PC-3 (cell line): ENCODE measurements around the gene RFXANK. TPM values are rescaled to one million over a fixed set of nuclear protein-coding genes. Genes with fewer than 3 reads are reported as not detected.

Source experiments
- ATAC-seq: fragments of 200-7000 bp; cut with Tn5 transposase; 2 replicates; pipeline ENCODE4 v1.9.1; 2020; ENCODE audit warnings: mild to moderate bottlenecking, moderate library complexity
- BruUV-seq: library from RNA; stranded (reverse); fragments of 400-500 nt; replicated peaks from 2 replicates; lab custom pipeline; 2021; lab: Mats Ljungman, UMichigan
- CTCF ChIA-PET: fragments of 300-600 bp; sonication (Branson Sonifier 250); formaldehyde crosslinking; loops from one replicate; lab custom pipeline; 2022; ENCODE audit warnings: antibody characterized with exemption; lab: Charles Lee
- POLR2A ChIA-PET: fragments of 300-600 bp; sonication (Branson Sonifier 250); formaldehyde crosslinking; loops from one replicate; lab custom pipeline; 2022; ENCODE audit warnings: antibody characterized with exemption; ENCODE audit not compliant: unreplicated experiment; lab: Charles Lee
- DNase-seq: peaks from one replicate; pipeline ENCODE4 v3.0.0-alpha.2; 2015
- H2AFZ ChIP-seq: fragments of 300-600 bp; sonication (generic); 2 replicates; pipeline ENCODE4 v1.6.0; 2016; ENCODE audit warnings: antibody characterized with exemption, low read length
- H3F3A ChIP-seq: fragments of 300-600 bp; sonication (generic); one replicate; pipeline ENCODE4 v1.6.0; 2017; ENCODE audit warnings: antibody characterized with exemption, low read length, control low read depth, mild to moderate bottlenecking; ENCODE audit not compliant: unreplicated experiment
- H3K27ac ChIP-seq: fragments of 300-600 bp; sonication (generic); 2 replicates; pipeline ENCODE4 v1.5.1; 2016; ENCODE audit warnings: mild to moderate bottlenecking, low read length
- H3K27me3 ChIP-seq: fragments of 300-600 bp; sonication (generic); 2 replicates; pipeline ENCODE4 v1.6.1; 2016; ENCODE audit warnings: low read length, mixed read lengths
- H3K36me3 ChIP-seq: fragments of 300-600 bp; sonication (generic); 2 replicates; pipeline ENCODE4 v1.6.1; 2016; ENCODE audit warnings: low read depth, mixed run types, low read length, mixed read lengths
- H3K4me1 ChIP-seq: fragments of 300-600 bp; sonication (generic); 2 replicates; pipeline ENCODE4 v1.5.1; 2016; ENCODE audit warnings: low read length; ENCODE audit not compliant: insufficient read depth
- H3K4me2 ChIP-seq: fragments of 300-600 bp; sonication (generic); 2 replicates; pipeline ENCODE4 v1.6.0; 2016; ENCODE audit warnings: low read length
- H3K4me3 ChIP-seq: fragments of 300-600 bp; sonication (generic); 2 replicates; pipeline ENCODE4 v1.5.1; 2016; ENCODE audit warnings: mild to moderate bottlenecking, low read length, mixed read lengths
- H3K79me2 ChIP-seq: fragments of 300-600 bp; sonication (generic); 2 replicates; pipeline ENCODE4 v1.6.1; 2017; ENCODE audit warnings: low read length, mixed read lengths
- H3K9ac ChIP-seq: fragments of 300-600 bp; sonication (generic); 2 replicates; pipeline ENCODE4 v1.6.0; 2016; ENCODE audit warnings: mild to moderate bottlenecking, low read length
- H3K9me2 ChIP-seq: fragments of 300-600 bp; sonication (generic); replicated peaks from 2 replicates; pipeline ENCODE4 v1.6.1; 2016; ENCODE audit warnings: mixed run types, low read length, mixed read lengths
- H3K9me3 ChIP-seq: fragments of 300-600 bp; sonication (generic); 2 replicates; pipeline ENCODE4 v1.6.1; 2016; ENCODE audit warnings: low read length, mixed read lengths
- H4K20me1 ChIP-seq: fragments of 300-600 bp; sonication (generic); 2 replicates; pipeline ENCODE4 v1.6.1; 2016; ENCODE audit warnings: low read length, mixed read lengths
- EZH2 ChIP-seq: fragments of 300-600 bp; sonication (generic); IDR thresholded peaks from one replicate; pipeline ENCODE4 v1.6.1; 2017; ENCODE audit warnings: antibody characterized with exemption, mild to moderate bottlenecking, low read length; ENCODE audit not compliant: unreplicated experiment
- EZH2phosphoT487 ChIP-seq: fragments of 300-600 bp; sonication (generic); IDR thresholded peaks from 2 replicates; pipeline ENCODE4 v1.6.1; 2018; ENCODE audit warnings: mild to moderate bottlenecking, antibody characterized with exemption, low read length, borderline replicate concordance
- intact Hi-C: fragments of 100-400 bp; cut with micrococcal nuclease; formaldehyde crosslinking; loops from 2 replicates; pipeline ENCODE4 v1.9.0; 2023
- total RNA-seq: library from RNA; depleted of rRNA; stranded (reverse); fragments of >200 nt; gene quantifications from 2 replicates; pipeline ENCODE4 v1.2.3, GENCODE V29; 2014
- TF ChIP-seq, protein P1 (sequence below): fragments of 300-600 bp; sonication (generic); conservative IDR thresholded peaks from 2 replicates; pipeline ENCODE4 v1.5.1; 2017; ENCODE audit warnings: antibody characterized with exemption, low read depth, mild to moderate bottlenecking, low read length

The RFXANK gene
- total RNA-seq, 1 experiment from 2014 or later = 88.5 TPM

DNA sequence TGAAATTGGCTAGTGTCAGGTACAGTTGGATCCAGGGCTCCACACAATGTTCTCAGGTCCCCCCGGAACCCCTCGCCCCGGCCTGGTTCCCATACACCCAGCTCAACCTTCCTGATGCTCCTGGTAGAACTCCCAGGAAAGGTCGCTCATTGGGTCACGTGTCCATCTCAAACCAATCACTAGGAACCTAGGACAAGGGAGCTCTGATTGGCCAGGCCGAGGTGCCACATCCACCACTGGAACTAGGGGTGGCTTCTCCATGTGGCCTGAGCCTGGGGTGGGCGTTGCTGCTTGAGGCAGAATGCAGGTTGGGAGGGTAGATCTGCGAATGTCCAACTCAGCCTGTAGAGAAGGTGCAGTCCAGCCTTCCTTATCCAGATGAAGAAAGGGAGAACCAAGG lies 15.1 kb upstream of the RFXANK start:
- no peaks in the 10 kb centered on the region for H3K9me3 ChIP-seq
- H3K9me2 ChIP-seq = no peaks in the 10 kb centered on the region
- no peak for DNase-seq
- no peak overlapping the region for H3K4me3 ChIP-seq
- intact Hi-C loops = no loop called here
- H3K36me3 ChIP-seq = peaks cover 18% of the 10 kb centered on the region
- H3K4me1 ChIP-seq = no peaks in the 10 kb centered on the region
- no peaks in the 10 kb centered on the region for H3K27me3 ChIP-seq
- no peak overlapping the region for H3K9ac ChIP-seq
- H3K79me2 ChIP-seq = no peaks in the 10 kb centered on the region
- POLR2A ChIA-PET = no interaction called here
- BruUV-seq = no TSS peak
- H3K4me2 ChIP-seq = no peak overlapping the region
- no peak for ATAC-seq
- H3K27ac ChIP-seq = no peak overlapping the region
- CTCF ChIA-PET = no interaction called here
- no peak for TF ChIP-seq EZH2phosphoT487
- no peak for TF ChIP-seq EZH2
- TF ChIP-seq, protein P1, sequence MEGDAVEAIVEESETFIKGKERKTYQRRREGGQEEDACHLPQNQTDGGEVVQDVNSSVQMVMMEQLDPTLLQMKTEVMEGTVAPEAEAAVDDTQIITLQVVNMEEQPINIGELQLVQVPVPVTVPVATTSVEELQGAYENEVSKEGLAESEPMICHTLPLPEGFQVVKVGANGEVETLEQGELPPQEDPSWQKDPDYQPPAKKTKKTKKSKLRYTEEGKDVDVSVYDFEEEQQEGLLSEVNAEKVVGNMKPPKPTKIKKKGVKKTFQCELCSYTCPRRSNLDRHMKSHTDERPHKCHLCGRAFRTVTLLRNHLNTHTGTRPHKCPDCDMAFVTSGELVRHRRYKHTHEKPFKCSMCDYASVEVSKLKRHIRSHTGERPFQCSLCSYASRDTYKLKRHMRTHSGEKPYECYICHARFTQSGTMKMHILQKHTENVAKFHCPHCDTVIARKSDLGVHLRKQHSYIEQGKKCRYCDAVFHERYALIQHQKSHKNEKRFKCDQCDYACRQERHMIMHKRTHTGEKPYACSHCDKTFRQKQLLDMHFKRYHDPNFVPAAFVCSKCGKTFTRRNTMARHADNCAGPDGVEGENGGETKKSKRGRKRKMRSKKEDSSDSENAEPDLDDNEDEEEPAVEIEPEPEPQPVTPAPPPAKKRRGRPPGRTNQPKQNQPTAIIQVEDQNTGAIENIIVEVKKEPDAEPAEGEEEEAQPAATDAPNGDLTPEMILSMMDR = no peak
- H3F3A ChIP-seq = no peaks in the 10 kb centered on the region
- H2AFZ ChIP-seq = no peak overlapping the region
- H4K20me1 ChIP-seq = no peaks in the 10 kb centered on the region

DNA sequence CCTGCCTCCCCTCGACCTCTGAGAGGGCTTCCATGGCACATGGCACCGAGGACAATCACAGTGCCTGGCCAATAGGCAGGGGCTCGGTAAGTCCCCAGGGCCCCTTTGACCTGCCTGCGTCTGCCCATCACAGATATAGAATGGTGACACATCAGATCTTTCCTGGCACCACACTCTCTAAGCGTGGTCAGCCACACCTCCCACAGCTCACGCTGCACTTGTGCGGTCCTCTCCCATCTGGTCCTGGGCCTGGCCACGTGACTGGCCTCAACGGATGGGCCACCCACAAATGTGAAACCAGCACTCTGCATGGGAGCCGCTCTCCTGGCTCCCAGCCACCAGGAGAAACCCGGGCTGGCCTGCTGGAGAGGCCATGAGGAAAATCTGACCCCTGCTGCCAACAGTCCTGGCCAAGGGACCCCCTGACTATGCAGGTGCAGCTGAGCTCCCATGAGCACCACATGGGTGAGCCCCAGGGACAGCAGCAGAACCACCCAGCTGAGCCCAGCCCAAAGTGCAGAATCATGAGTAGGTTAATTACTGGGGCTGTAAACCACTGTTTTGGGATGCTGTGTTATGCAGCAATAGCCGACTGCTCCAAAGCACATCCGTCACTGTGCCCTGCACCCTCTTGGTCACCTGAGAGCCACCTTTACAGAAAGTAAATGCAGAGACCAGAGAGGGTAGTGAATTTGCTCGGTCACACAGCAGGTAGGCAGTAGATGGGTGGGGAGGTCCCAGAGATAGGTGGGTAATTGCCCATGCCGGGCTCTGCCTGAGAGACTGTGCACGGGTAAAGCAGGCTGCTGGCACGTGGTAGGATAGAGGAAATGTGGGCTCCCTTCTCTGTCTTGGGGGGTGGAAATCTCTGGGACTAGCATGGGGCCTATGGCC lies 12.3 kb upstream of the RFXANK start:
- ChIA-PET CTCF (no interaction called here), POLR2A (no interaction called here)
- no peaks in the 10 kb centered on the region for H3K9me2 ChIP-seq
- no peak for TF ChIP-seq EZH2phosphoT487
- TF ChIP-seq, protein P1 = no peak
- no peak for TF ChIP-seq EZH2
- H4K20me1 ChIP-seq = no peaks in the 10 kb centered on the region
- H3K27ac ChIP-seq = no peak overlapping the region
- intact Hi-C loops = no loop called here
- no peak overlapping the region for H3K4me2 ChIP-seq
- no peak overlapping the region for H2AFZ ChIP-seq
- no peak overlapping the region for H3K9ac ChIP-seq
- H3K4me3 ChIP-seq = no peak overlapping the region
- H3F3A ChIP-seq = no peaks in the 10 kb centered on the region
- DNase-seq (no peak), ATAC-seq (no peak)
- H3K36me3 ChIP-seq = peaks cover 25% of the 10 kb centered on the region
- H3K9me3 ChIP-seq = no peaks in the 10 kb centered on the region
- no peaks in the 10 kb centered on the region for H3K27me3 ChIP-seq
- no TSS peak for BruUV-seq
- no peaks in the 10 kb centered on the region for H3K4me1 ChIP-seq
- H3K79me2 ChIP-seq = 0 out of 2 replicates have a peak, but pooled peaks cover under 1% of the 10 kb centered on the region

DNA sequence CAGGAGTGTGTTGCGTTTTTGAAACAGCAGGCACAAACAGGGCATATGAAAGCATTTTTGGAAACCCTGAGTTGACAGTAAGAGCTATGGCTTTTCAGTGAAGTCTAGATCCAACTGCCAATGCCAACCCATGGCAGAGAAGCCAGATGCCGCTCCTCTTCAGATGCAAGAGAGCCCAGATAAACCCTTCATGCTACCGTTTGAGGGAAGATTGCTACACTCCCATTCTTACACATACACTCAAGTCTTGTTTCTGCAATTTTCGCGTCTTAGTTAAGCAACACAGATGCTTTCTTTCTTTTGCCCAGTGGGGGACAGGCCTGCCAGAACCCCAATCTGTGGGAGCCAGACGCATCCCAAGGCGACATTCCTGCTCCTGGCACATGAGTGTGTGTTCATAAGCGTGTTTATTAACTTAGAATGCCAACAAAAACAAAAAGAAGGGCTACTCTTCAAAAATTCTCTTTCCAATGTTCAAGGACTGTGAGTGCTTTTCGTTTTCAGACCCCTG lies 10.5 kb upstream of the RFXANK start:
- no peak overlapping the region for H3K9ac ChIP-seq
- intact Hi-C loops = no loop called here
- peaks cover 32% of the 10 kb centered on the region for H3K36me3 ChIP-seq
- no peak for ATAC-seq
- H3K27me3 ChIP-seq = no peaks in the 10 kb centered on the region
- H3K27ac ChIP-seq = no peak overlapping the region
- ChIA-PET POLR2A (no interaction called here), CTCF (no interaction called here)
- H3K9me3 ChIP-seq = no peaks in the 10 kb centered on the region
- no peaks in the 10 kb centered on the region for H3F3A ChIP-seq
- H3K4me1 ChIP-seq = no peaks in the 10 kb centered on the region
- H3K9me2 ChIP-seq = no peaks in the 10 kb centered on the region
- H3K4me3 ChIP-seq = no peak overlapping the region
- H3K79me2 ChIP-seq = 0 out of 2 replicates have a peak, but pooled peaks cover 4% of the 10 kb centered on the region
- TF ChIP-seq EZH2 = no peak
- TF ChIP-seq EZH2phosphoT487 = no peak
- TF ChIP-seq, protein P1 = no peak
- H3K4me2 ChIP-seq = no peak overlapping the region
- no peak for DNase-seq
- BruUV-seq = no TSS peak
- no peaks in the 10 kb centered on the region for H4K20me1 ChIP-seq
- H2AFZ ChIP-seq = no peak overlapping the region
